HepG2 (cell line): Measurements from ENCODE around the gene OR6B1. TPM values are rescaled to one million over a fixed set of nuclear protein-coding genes. Genes with fewer than 3 reads are reported as not detected.

Experiments
- ATAC-seq: fragments of 200-7000 bp; cut with Tn5 transposase; 3 replicates; pipeline ENCODE4 v1.9.1; 2020; ENCODE audit warnings: mild to moderate bottlenecking, moderate library complexity
- BruUV-seq: library from RNA; stranded (reverse); fragments of 400-500 nt; replicated peaks from 2 replicates; lab custom pipeline; 2021; lab: Mats Ljungman, UMichigan
- CTCF ChIA-PET: fragments of 300-600 bp; formaldehyde crosslinking; extraction: SDS; loops from one replicate; lab custom pipeline; 2021; ENCODE audit warnings: low total read pairs, inconsistent platforms, low intra/inter-chr PET ratio; lab: Yijun Ruan, JAX
- POLR2A ChIA-PET: fragments of 350-600 bp; sonication (Branson Sonifier 250); formaldehyde crosslinking; loops from one replicate; lab custom pipeline; 2020; ENCODE audit warnings: antibody characterized with exemption, inconsistent platforms; lab: Yijun Ruan, JAX
- DNase-seq: peaks from one replicate; pipeline ENCODE4 v3.0.0-alpha.2; 2015; ENCODE audit warnings: low spot score
- FAIRE-seq: peaks from 3 replicates; lab custom pipeline; 2011; peaks lifted over from hg19 to GRCh38; lab: Jason Lieb, UNC
- H2AFZ ChIP-seq: one replicate; pipeline ENCODE4 v1.6.1; 2011; ENCODE audit warnings: low read length, inconsistent platforms
- H3K27ac ChIP-seq: fragments of 300-600 bp; 3 replicates; pipeline ENCODE4 v1.8.0; 2011; ENCODE audit warnings: mixed run types, mild to moderate bottlenecking, mixed read lengths, low read length, inconsistent platforms; ENCODE audit not compliant: insufficient read depth; ENCODE audit errors: extremely low read length
- H3K27me3 ChIP-seq, 2 experiments: fragments of 200-600 bp in 1 of 2; 2 replicates in 1 of 2; 3 replicates in 1 of 2; pipeline versions ENCODE4 v1.6.0 to v1.8.0; 2011; ENCODE audit warnings: low read length in 2 of 2, mild to moderate bottlenecking in 2 of 2, moderate library complexity in 2 of 2, inconsistent platforms in 1 of 2; ENCODE audit not compliant: insufficient read depth in 2 of 2, control insufficient read depth in 1 of 2
- H3K36me3 ChIP-seq, 2 experiments: fragments of 200-600 bp in 1 of 2; replicated peaks in 1 of 2; 2 replicates in 1 of 2; 3 replicates in 1 of 2; pipeline versions ENCODE4 v1.5.1 to v1.8.0; 2011; ENCODE audit warnings: low read length in 2 of 2, inconsistent platforms in 1 of 2; ENCODE audit not compliant: insufficient read depth in 2 of 2, control insufficient read depth in 1 of 2
- H3K4me1 ChIP-seq: 2 replicates; pipeline ENCODE4 v1.5.1; 2012; ENCODE audit warnings: low read length, inconsistent platforms; ENCODE audit not compliant: insufficient read depth
- H3K4me2 ChIP-seq: 2 replicates; pipeline ENCODE4 v1.6.0; 2011; ENCODE audit warnings: low read depth, low read length, inconsistent platforms
- H3K4me3 ChIP-seq, 3 experiments: fragments of 200-600 bp in 1 of 3; sonication (generic), shearing (Covaris generic) in 1 of 3; replicated peaks in 1 of 3; 2 replicates each; pipeline ENCODE4 v1.5.1; 2011 to 2016; ENCODE audit warnings: low read length in 3 of 3, inconsistent platforms in 2 of 3, low read depth in 2 of 3, mild to moderate bottlenecking in 2 of 3, control low read depth in 1 of 3, mixed read lengths in 1 of 3; ENCODE audit not compliant: insufficient read depth in 1 of 3
- H3K79me2 ChIP-seq: one replicate; pipeline ENCODE4 v1.6.1; 2011; ENCODE audit warnings: low read length, inconsistent platforms; ENCODE audit not compliant: insufficient read depth
- H3K9ac ChIP-seq: 2 replicates; pipeline ENCODE4 v1.6.0; 2011; ENCODE audit warnings: mild to moderate bottlenecking, low read depth, low read length, inconsistent platforms; ENCODE audit not compliant: insufficient read depth
- H3K9me3 ChIP-seq: 2 replicates; pipeline ENCODE4 v1.5.1; 2012; ENCODE audit warnings: mild to moderate bottlenecking, low read length
- H4K20me1 ChIP-seq: 2 replicates; pipeline ENCODE4 v1.6.0; 2011; ENCODE audit warnings: inconsistent platforms, mild to moderate bottlenecking, low read length, moderate library complexity; ENCODE audit not compliant: insufficient read depth
- CSRNP2 ChIP-seq: sonication (generic); formaldehyde crosslinking; conservative IDR thresholded peaks from 2 replicates; pipeline ENCODE4 v1.8.0; 2022; ENCODE audit warnings: low read depth, missing genetic modification reagents
- GLI4 ChIP-seq: sonication (generic); formaldehyde crosslinking; IDR thresholded peaks from 2 replicates; pipeline ENCODE4 v1.5.1; 2020; ENCODE audit warnings: missing genetic modification reagents, mild to moderate bottlenecking, moderate library complexity, borderline replicate concordance
- KLF13 ChIP-seq: sonication (generic); formaldehyde crosslinking; IDR thresholded peaks from 2 replicates; pipeline ENCODE4 v1.4.0; 2020; ENCODE audit warnings: mild to moderate bottlenecking, missing genetic modification reagents
- RNF219 ChIP-seq: sonication (generic); formaldehyde crosslinking; IDR thresholded peaks from 2 replicates; pipeline ENCODE4 v1.5.0; 2020; ENCODE audit warnings: mild to moderate bottlenecking, missing genetic modification reagents
- TAF1 ChIP-seq: sonication (generic); formaldehyde crosslinking; IDR thresholded peaks from 2 replicates; pipeline ENCODE4 v1.4.0; 2020; ENCODE audit warnings: missing genetic modification reagents
- ZNF350 ChIP-seq: sonication (generic); formaldehyde crosslinking; IDR thresholded peaks from 2 replicates; pipeline ENCODE4 v1.4.0; 2020; ENCODE audit warnings: mild to moderate bottlenecking, low read depth, missing genetic modification reagents, borderline replicate concordance
- ZNF607 ChIP-seq: sonication (generic); formaldehyde crosslinking; IDR thresholded peaks from 2 replicates; pipeline ENCODE4 v1.5.1; 2020; ENCODE audit warnings: missing genetic modification reagents, mild to moderate bottlenecking, borderline replicate concordance
- WGBS: methylation state at CpG from one replicate; pipeline ENCODE4 v1.1.6; 2017; ENCODE audit warnings: low lambda C conversion rate; 5-methylcytosine and 5-hydroxymethylcytosine counted together
- in situ Hi-C: cut with HindIII; loops from 2 replicates; pipeline ENCODE4 v1.10.0; 2017; ENCODE audit warnings: low pct_unique_long_range_greater_than_20kb; ENCODE audit not compliant: extremely low pct_ligation_motif_present
- intact Hi-C: fragments of 100-400 bp; cut with micrococcal nuclease; formaldehyde crosslinking; loops from one replicate; pipeline ENCODE4 v1.10.0; 2022; ENCODE audit not compliant: unreplicated experiment
- polyA plus RNA-seq, 8 experiments: library from polyadenylated mRNA; depleted of rRNA in 3 of 8; stranded (reverse) in 7 of 8; unstranded in 1 of 8; fragments of >200 nt; fragmentation: Illumina TruSeq in 4 of 8; extraction: Trizol in 4 of 8; gene quantifications; 2 replicates each; pipeline versions ENCODE4 v1.2.1 to v1.2.3, GENCODE V29; 2011 to 2016; ENCODE audit warnings: low read depth in 4 of 8, missing spikeins in 1 of 8, mixed read lengths in 1 of 8; ENCODE audit not compliant: insufficient read depth in 1 of 8
- total RNA-seq, 5 experiments: library from RNA; depleted of rRNA; stranded (reverse); fragments of >200 nt; fragmentation: Illumina TruSeq; extraction: Trizol; gene quantifications; 2 replicates each; pipeline ENCODE4 v1.2.3, GENCODE V29; 2016; ENCODE audit warnings: low read depth in 1 of 5

The OR6B1 gene
- total and polyA plus RNA-seq, 2 of the 13 experiments (the other 11 are each of a cell fraction or from before 2014, with no cell fraction given) = 0.18 TPM; not detected in 1

DNA sequence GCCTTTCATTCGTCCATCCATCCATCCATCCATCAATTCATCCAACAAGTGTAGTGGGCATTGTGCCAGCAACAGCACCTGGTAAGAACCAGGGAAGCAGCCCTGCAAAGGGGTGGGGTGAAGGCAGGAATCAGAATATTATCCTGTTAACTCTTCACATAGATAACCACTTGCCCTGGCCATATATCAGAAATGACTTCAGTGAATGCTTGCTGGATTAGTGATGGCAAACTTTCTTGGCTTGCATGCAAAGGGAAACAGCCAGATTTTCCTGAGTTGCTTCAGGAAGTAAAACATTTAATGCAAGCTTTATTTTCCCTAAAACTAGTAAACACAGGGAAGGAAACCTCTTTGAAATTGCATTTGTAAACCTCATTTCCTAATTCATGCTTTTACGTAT is 49.4 kb downstream of the OR6B1 start:
- DNase-seq (no peak), ATAC-seq (no peak), FAIRE-seq (no peak)
- Histone ChIP-seq H3K36me3 (no peaks in the 10 kb centered on the region), H3K79me2 (no peaks in the 10 kb centered on the region), H3K27me3 (peaks cover 0 to 3% of the 10 kb centered on the region in 2 experiments; a peak in 1 of 5 replicates), H3K27ac (no peak overlapping the region), H4K20me1 (no peaks in the 10 kb centered on the region), H3K9me3 (no peaks in the 10 kb centered on the region), H3K4me3 (no peak overlapping the region), H3K4me2 (no peak overlapping the region), H3K4me1 (no peaks in the 10 kb centered on the region), H3K9ac (no peak overlapping the region), H2AFZ (no peak overlapping the region)
- no TSS peak for BruUV-seq
- ChIA-PET CTCF (no interaction called here), POLR2A (no interaction called here)
- intact Hi-C loops = no loop called here
- TF ChIP-seq KLF13 (CRISPR knock-in tag) = no peak
- TF ChIP-seq ZNF350 = no peak
- TF ChIP-seq ZNF607 (CRISPR knock-in tag) = no peak
- TF ChIP-seq TAF1 (CRISPR knock-in tag) = no peak
- TF ChIP-seq RNF219 (CRISPR knock-in tag) = no peak
- no peak for TF ChIP-seq GLI4 (CRISPR knock-in tag)
- TF ChIP-seq CSRNP2 (CRISPR knock-in tag) = no peak
- WGBS = 36% methylated on average over 2 of the region's 2 CpGs
- in situ Hi-C loops = no loop called here
